HepG2 (cell line): ENCODE data around the gene SOBP. TPM values are rescaled to one million over a fixed set of nuclear protein-coding genes. Genes with fewer than 3 reads are reported as not detected.

Experiments
- HHEX ChIP-seq: IDR thresholded peaks from 2 replicates; pipeline ENCODE4 v1.6.1; 2016; ENCODE audit warnings: control low read depth
- KDM2A ChIP-seq: sonication (generic); formaldehyde crosslinking; IDR thresholded peaks from 2 replicates; pipeline ENCODE4 v1.4.0; 2020; ENCODE audit warnings: low read depth, missing genetic modification reagents, borderline replicate concordance
- KLF11 ChIP-seq: IDR thresholded peaks from 2 replicates; pipeline ENCODE4 v1.6.1; 2016; ENCODE audit warnings: missing compliant biosample characterization
- NKX3-1 ChIP-seq: sonication (generic); formaldehyde crosslinking; IDR thresholded peaks from 2 replicates; pipeline ENCODE4 v1.5.0; 2020; ENCODE audit warnings: missing genetic modification reagents
- PITX1 ChIP-seq: sonication (generic); formaldehyde crosslinking; IDR thresholded peaks from 2 replicates; pipeline ENCODE4 v1.5.1; 2020; ENCODE audit warnings: mild to moderate bottlenecking, missing genetic modification reagents
- SIX1 ChIP-seq: sonication (generic); formaldehyde crosslinking; IDR thresholded peaks from 2 replicates; pipeline ENCODE4 v1.4.0; 2020; ENCODE audit warnings: missing genetic modification reagents, borderline replicate concordance
- SP1 ChIP-seq, 2 experiments: fragments of 450-650 bp in 1 of 2; sonication (generic) in 1 of 2; formaldehyde crosslinking in 1 of 2; IDR thresholded peaks; 2 replicates each; pipeline versions ENCODE4 v1.4.0 to v1.6.1; 2016 to 2020; ENCODE audit warnings: missing genetic modification reagents in 1 of 2
- STAG1 ChIP-seq: sonication (generic); formaldehyde crosslinking; IDR thresholded peaks from 2 replicates; pipeline ENCODE4 v1.4.0; 2020; ENCODE audit warnings: missing genetic modification reagents
- TCF12 ChIP-seq, 2 experiments: fragments of 450-650 bp in 1 of 2; sonication (generic) in 1 of 2; formaldehyde crosslinking in 1 of 2; IDR thresholded peaks; 2 replicates each; pipeline versions ENCODE4 v1.6.1 to v1.8.0; 2017 to 2022; ENCODE audit warnings: antibody characterized with exemption in 1 of 2, mild to moderate bottlenecking in 1 of 2, missing genetic modification reagents in 1 of 2, moderate library complexity in 1 of 2
- XRCC5 ChIP-seq: fragments of 200-400 bp; formaldehyde crosslinking; optimal IDR thresholded peaks from 2 replicates; pipeline ENCODE3; 2017; ENCODE audit warnings: mild to moderate bottlenecking, low read length
- ZNF407 ChIP-seq: sonication (generic); formaldehyde crosslinking; IDR thresholded peaks from one replicate; pipeline ENCODE4 v1.5.1; 2020; ENCODE audit warnings: mild to moderate bottlenecking, missing genetic modification reagents; ENCODE audit errors: not compliant biosample characterization
- ZNF644 ChIP-seq: IDR thresholded peaks from 2 replicates; pipeline ENCODE4 v1.6.1; 2016; ENCODE audit warnings: low read depth
- ZNF772 ChIP-seq: sonication (generic); formaldehyde crosslinking; IDR thresholded peaks from 2 replicates; pipeline ENCODE4 v1.5.0; 2020; ENCODE audit warnings: mild to moderate bottlenecking, missing genetic modification reagents
- polyA plus RNA-seq, 8 experiments: library from polyadenylated mRNA; depleted of rRNA in 3 of 8; stranded (reverse) in 7 of 8; unstranded in 1 of 8; fragments of >200 nt; fragmentation: Illumina TruSeq in 4 of 8; extraction: Trizol in 4 of 8; gene quantifications; 2 replicates each; pipeline versions ENCODE4 v1.2.1 to v1.2.3, GENCODE V29; 2011 to 2016; ENCODE audit warnings: low read depth in 4 of 8, missing spikeins in 1 of 8, mixed read lengths in 1 of 8; ENCODE audit not compliant: insufficient read depth in 1 of 8
- total RNA-seq, 5 experiments: library from RNA; depleted of rRNA; stranded (reverse); fragments of >200 nt; fragmentation: Illumina TruSeq; extraction: Trizol; gene quantifications; 2 replicates each; pipeline ENCODE4 v1.2.3, GENCODE V29; 2016; ENCODE audit warnings: low read depth in 1 of 5
- TF ChIP-seq, protein P1 (sequence below): sonication (generic); formaldehyde crosslinking; conservative IDR thresholded peaks from 2 replicates; pipeline ENCODE4 v1.4.0; 2020; ENCODE audit warnings: mild to moderate bottlenecking, missing genetic modification reagents, moderate library complexity

Gene SOBP
- total and polyA plus RNA-seq, 2 of the 13 experiments (the other 11 are each of a cell fraction or from before 2014, with no cell fraction given), result 1.5 to 6.9 TPM

DNA sequence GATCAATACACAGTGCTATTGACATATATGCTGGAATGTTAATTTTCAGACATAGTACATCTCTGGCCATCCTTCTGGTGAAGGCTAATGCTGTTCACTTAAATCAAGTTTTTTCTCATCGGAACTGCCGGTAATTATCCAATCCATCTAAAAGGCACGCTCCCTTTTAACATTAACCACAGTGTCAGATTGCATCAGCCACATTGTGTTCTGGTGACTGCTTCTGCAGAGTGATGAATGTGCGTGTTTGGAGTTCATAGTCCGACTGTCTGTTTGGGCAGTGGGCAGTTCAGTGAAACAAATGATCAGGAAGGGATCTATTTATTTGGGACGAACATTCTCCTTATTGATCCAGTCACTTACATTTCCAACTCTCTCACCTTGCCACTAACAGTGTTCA lies 49.5 kb downstream of the SOBP start (continued):
- TF ChIP-seq SP1 (IDR thresholded peaks at IDR 0.05), result no peak
- TF ChIP-seq SP1 (CRISPR knock-in tag; IDR thresholded peaks at IDR 0.05), result no peak
- no peak; the same call in 1 of the 2 replicates for TF ChIP-seq KLF11 (CRISPR knock-in tag)
- TF ChIP-seq, protein P1, sequence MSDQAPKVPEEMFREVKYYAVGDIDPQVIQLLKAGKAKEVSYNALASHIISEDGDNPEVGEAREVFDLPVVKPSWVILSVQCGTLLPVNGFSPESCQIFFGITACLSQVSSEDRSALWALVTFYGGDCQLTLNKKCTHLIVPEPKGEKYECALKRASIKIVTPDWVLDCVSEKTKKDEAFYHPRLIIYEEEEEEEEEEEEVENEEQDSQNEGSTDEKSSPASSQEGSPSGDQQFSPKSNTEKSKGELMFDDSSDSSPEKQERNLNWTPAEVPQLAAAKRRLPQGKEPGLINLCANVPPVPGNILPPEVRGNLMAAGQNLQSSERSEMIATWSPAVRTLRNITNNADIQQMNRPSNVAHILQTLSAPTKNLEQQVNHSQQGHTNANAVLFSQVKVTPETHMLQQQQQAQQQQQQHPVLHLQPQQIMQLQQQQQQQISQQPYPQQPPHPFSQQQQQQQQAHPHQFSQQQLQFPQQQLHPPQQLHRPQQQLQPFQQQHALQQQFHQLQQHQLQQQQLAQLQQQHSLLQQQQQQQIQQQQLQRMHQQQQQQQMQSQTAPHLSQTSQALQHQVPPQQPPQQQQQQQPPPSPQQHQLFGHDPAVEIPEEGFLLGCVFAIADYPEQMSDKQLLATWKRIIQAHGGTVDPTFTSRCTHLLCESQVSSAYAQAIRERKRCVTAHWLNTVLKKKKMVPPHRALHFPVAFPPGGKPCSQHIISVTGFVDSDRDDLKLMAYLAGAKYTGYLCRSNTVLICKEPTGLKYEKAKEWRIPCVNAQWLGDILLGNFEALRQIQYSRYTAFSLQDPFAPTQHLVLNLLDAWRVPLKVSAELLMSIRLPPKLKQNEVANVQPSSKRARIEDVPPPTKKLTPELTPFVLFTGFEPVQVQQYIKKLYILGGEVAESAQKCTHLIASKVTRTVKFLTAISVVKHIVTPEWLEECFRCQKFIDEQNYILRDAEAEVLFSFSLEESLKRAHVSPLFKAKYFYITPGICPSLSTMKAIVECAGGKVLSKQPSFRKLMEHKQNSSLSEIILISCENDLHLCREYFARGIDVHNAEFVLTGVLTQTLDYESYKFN, result peak; percentile 97
- no peak for TF ChIP-seq TCF12 (IDR thresholded peaks at IDR 0.05)
- no peak for TF ChIP-seq TCF12 (CRISPR knock-in tag; IDR thresholded peaks at IDR 0.05)
- peak; percentile 89 for TF ChIP-seq SIX1
- TF ChIP-seq ZNF644 (CRISPR knock-in tag), result peak; percentile 85
- TF ChIP-seq KDM2A (CRISPR knock-in tag), result no peak
- TF ChIP-seq ZNF407, result no peak
- TF ChIP-seq ZNF772 (CRISPR knock-in tag), result no peak
- TF ChIP-seq XRCC5, result peak; percentile 57
- peak; percentile 74; the same call in 1 of the 2 replicates for TF ChIP-seq PITX1
- peak; percentile 26; the same call in 1 of the 2 replicates for TF ChIP-seq STAG1
- peak; percentile 84; the same call in 1 of the 2 replicates for TF ChIP-seq NKX3-1 (CRISPR knock-in tag)
- TF ChIP-seq HHEX (CRISPR knock-in tag), result peak; percentile 70
